OCI-LY3 (cell line): ENCODE measurements around the gene CXCL9.
"Not testable (repeated sequence)": the region's sequence is repeated elsewhere in the genome, so short reads cannot be mapped to it uniquely, and the experiment has no call there.

Experiments used
- H2AFZ ChIP-seq: fragments of 200-600, 300-600 bp; shearing (Covaris generic); 2 replicates; pipeline ENCODE4 v1.6.0; 2014; ENCODE audit warnings: antibody characterized with exemption, low read depth, low read length
- H3K27ac ChIP-seq: fragments of 200-600, 300-600 bp; sonication (generic); 2 replicates; pipeline ENCODE4 v1.5.1; 2014; ENCODE audit warnings: mild to moderate bottlenecking, low read length, moderate library complexity, mixed read lengths
- H3K27me3 ChIP-seq: fragments of 200-600, 300-600 bp; sonication (generic); 2 replicates; pipeline ENCODE4 v1.6.1; 2014; ENCODE audit warnings: low read depth, low read length, mixed read lengths
- H3K36me3 ChIP-seq: fragments of 200-600, 300-600 bp; sonication (generic); replicated peaks from 2 replicates; pipeline ENCODE3; 2014; ENCODE audit warnings: low read depth, low read length, mixed read lengths
- H3K4me1 ChIP-seq: fragments of 300-600, 200-600 bp; sonication (generic); 2 replicates; pipeline ENCODE4 v1.6.1; 2014; ENCODE audit warnings: low read length, mixed read lengths
- H3K4me2 ChIP-seq: fragments of 200-600, 300-600 bp; sonication (generic); 2 replicates; pipeline ENCODE4 v1.6.1; 2014; ENCODE audit warnings: low read length, mixed read lengths
- H3K4me3 ChIP-seq: fragments of 300-600, 200-600 bp; sonication (generic); 2 replicates; pipeline ENCODE4 v1.5.1; 2014; ENCODE audit warnings: antibody characterized with exemption, mild to moderate bottlenecking, low read length, moderate library complexity
- H3K79me2 ChIP-seq: fragments of 300-600, 200-600 bp; shearing (Covaris generic); 2 replicates; pipeline ENCODE4 v1.6.1; 2014; ENCODE audit warnings: mild to moderate bottlenecking, low read length, mixed read lengths
- H3K9ac ChIP-seq: fragments of 300-600, 200-600 bp; shearing (Covaris generic); 2 replicates; pipeline ENCODE4 v1.6.0; 2014; ENCODE audit warnings: mild to moderate bottlenecking, low read length, moderate library complexity
- H3K9me3 ChIP-seq: fragments of 200-600, 300-600 bp; shearing (Covaris generic); 2 replicates; pipeline ENCODE4 v1.6.1; 2014; ENCODE audit warnings: low read length, mixed read lengths; ENCODE audit not compliant: insufficient read depth
- H4K20me1 ChIP-seq: fragments of 200-600, 300-600 bp; sonication (generic); 2 replicates; pipeline ENCODE4 v1.6.1; 2016; ENCODE audit warnings: low read length, mixed read lengths; ENCODE audit not compliant: insufficient read depth
- EZH2phosphoT487 ChIP-seq: fragments of 200-600 bp; shearing (Covaris generic); IDR thresholded peaks from 2 replicates; pipeline ENCODE4 v1.6.1; 2018; ENCODE audit warnings: antibody characterized with exemption, mixed run types, low read depth
- TF ChIP-seq, protein P1 (sequence below): fragments of 200-600, 300-600 bp; sonication (generic); IDR thresholded peaks from 2 replicates; pipeline ENCODE4 v1.5.1; 2014; ENCODE audit warnings: antibody characterized with exemption, low read length, low read depth

Gene CXCL9

DNA sequence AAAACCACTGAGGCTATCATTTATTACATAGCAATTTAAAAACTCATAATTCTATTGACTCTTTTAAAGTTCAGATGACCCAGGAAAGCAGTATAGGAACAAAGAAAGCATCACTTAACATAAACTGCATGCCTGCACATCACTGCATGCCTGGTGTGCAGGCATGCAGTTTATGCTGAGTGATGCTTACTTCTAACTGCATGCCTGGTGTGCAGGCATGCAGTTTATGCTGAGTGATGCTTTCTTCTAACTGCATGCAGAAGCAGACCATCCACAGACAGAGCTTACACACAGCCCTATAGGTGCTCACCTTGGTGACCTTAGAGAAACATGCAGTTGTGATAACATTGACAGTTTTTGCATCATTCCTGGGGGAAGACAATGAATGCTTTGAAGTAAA lies 33.5 kb downstream of the CXCL9 start:
- no peak overlapping the region for H3K27ac ChIP-seq
- H3K4me3 ChIP-seq = no peak overlapping the region
- H3K9ac ChIP-seq = no peak overlapping the region
- H3K79me2 ChIP-seq = no peaks in the 10 kb centered on the region
- no peaks in the 10 kb centered on the region for H3K27me3 ChIP-seq
- no peak overlapping the region for H3K4me2 ChIP-seq
- H3K9me3 ChIP-seq = no peaks in the 10 kb centered on the region
- TF ChIP-seq EZH2phosphoT487 = no peak
- TF ChIP-seq, protein P1, sequence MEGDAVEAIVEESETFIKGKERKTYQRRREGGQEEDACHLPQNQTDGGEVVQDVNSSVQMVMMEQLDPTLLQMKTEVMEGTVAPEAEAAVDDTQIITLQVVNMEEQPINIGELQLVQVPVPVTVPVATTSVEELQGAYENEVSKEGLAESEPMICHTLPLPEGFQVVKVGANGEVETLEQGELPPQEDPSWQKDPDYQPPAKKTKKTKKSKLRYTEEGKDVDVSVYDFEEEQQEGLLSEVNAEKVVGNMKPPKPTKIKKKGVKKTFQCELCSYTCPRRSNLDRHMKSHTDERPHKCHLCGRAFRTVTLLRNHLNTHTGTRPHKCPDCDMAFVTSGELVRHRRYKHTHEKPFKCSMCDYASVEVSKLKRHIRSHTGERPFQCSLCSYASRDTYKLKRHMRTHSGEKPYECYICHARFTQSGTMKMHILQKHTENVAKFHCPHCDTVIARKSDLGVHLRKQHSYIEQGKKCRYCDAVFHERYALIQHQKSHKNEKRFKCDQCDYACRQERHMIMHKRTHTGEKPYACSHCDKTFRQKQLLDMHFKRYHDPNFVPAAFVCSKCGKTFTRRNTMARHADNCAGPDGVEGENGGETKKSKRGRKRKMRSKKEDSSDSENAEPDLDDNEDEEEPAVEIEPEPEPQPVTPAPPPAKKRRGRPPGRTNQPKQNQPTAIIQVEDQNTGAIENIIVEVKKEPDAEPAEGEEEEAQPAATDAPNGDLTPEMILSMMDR = no peak
- H3K4me1 ChIP-seq = no peaks in the 10 kb centered on the region
- H4K20me1 ChIP-seq = no peaks in the 10 kb centered on the region
- peaks cover 74% of the 10 kb centered on the region for H3K36me3 ChIP-seq
- no peak overlapping the region for H2AFZ ChIP-seq

DNA sequence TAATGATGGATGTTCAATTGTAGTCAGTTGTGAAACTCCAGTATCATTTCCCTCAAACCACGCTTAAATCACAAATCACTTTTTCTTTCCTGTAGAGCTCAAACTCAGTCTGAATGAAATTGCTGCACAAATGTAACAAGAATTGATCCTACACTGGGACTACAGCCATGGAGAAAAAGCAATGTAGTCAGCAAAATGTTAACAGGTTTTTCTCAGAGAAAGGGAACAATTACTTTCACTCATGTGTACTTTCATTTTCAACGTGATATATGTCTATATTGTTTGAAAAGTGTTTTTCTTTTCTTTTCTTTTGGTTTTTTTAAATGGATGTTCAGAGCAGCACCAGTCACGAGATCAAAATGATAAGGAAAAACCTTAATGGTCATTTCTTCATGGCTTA lies 39.2 kb downstream of the CXCL9 start:
- Histone ChIP-seq H2AFZ (no peak overlapping the region), H3K27ac (no peak overlapping the region), H3K9me3 (no peaks in the 10 kb centered on the region), H3K4me2 (no peak overlapping the region), H3K4me1 (0 out of 2 replicates have a peak, but pooled peaks cover 3% of the 10 kb centered on the region), H3K27me3 (no peaks in the 10 kb centered on the region), H3K9ac (no peak overlapping the region), H3K79me2 (no peaks in the 10 kb centered on the region), H3K36me3 (peaks cover 68% of the 10 kb centered on the region), H3K4me3 (no peak overlapping the region), H4K20me1 (no peaks in the 10 kb centered on the region)
- TF ChIP-seq EZH2phosphoT487 = no peak
- TF ChIP-seq, protein P1 = no peak

DNA sequence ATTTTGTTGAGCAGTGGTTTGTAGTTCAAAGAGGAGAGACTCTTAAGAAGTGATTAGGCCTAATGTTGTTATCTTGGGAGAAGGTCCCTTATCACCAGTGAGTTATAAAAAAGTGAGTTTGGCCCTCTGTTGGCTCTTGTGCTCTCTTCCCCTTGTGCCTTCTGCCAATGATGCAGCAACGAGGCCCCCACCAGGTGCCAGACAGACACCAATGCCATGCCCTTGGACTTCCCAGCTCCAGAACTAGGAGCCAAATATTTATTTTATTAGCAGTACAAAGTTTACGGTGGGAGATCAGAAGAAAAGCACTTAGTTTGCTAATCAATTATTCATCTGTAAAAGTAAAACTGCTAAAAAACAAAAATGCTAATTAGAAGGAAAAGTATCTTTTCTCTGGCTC lies 43.8 kb downstream of the CXCL9 start:
- TF ChIP-seq, protein P1 = no peak
- TF ChIP-seq EZH2phosphoT487 = no peak
- H3K9ac ChIP-seq = no peak overlapping the region
- H3K79me2 ChIP-seq = no peaks in the 10 kb centered on the region
- no peak overlapping the region for H2AFZ ChIP-seq
- H3K4me2 ChIP-seq = no peak overlapping the region
- no peak overlapping the region for H3K4me3 ChIP-seq
- H3K9me3 ChIP-seq = no peaks in the 10 kb centered on the region
- H3K36me3 ChIP-seq = peaks cover 59% of the 10 kb centered on the region
- no peak overlapping the region for H3K27ac ChIP-seq
- no peaks in the 10 kb centered on the region for H4K20me1 ChIP-seq
- no peaks in the 10 kb centered on the region for H3K27me3 ChIP-seq
- H3K4me1 ChIP-seq = 0 out of 2 replicates have a peak, but pooled peaks cover 3% of the 10 kb centered on the region

DNA sequence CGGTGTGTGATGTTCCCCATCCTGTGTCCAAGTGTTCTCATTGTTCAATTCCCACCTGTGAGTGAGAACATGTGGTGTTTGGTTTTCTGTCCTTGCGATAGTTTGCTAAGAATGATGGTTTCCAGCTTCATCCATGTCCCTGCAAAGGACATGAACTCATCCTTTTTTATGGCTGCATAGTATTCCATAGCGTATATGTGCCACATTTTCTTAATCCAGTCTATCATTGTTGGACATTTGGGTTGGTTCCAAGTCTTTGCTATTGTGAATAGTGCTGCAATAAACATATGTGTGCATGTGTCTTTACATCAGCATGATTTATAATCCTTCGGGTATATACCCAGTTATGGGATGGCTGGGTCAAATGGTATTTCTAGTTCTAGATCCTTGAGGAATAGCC lies 45.2 kb downstream of the CXCL9 start:
- peaks cover 62% of the 10 kb centered on the region for H3K36me3 ChIP-seq
- not testable (repeated sequence) for H3K79me2 ChIP-seq, H4K20me1 ChIP-seq, H3K4me3 ChIP-seq, H3K27ac ChIP-seq, H3K27me3 ChIP-seq, H3K4me1 ChIP-seq, H3K4me2 ChIP-seq, H3K9me3 ChIP-seq, H3K9ac ChIP-seq, H2AFZ ChIP-seq

DNA sequence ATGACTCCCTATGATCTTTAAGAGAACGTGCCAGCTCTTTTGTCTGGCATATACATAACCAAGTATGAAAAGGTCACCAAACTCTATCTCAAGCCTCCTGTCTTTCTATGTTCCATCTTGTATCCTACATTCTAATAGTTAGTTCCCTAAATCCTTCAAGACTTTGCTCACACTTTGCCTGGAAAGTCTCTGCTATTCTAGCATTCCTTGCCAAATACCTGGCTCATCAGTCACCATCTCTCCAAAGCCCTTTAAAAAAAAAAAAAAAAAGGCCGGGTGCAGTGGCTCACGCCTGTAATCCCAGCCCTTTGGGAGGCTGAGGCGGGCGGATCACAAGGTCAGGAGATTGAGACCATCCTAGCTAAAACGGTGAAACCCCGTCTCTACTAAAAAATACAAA lies 48.8 kb downstream of the CXCL9 start:
- not testable (repeated sequence) for H3K4me1 ChIP-seq, H3K4me2 ChIP-seq, H3K27ac ChIP-seq, H3K4me3 ChIP-seq, H2AFZ ChIP-seq, H3K27me3 ChIP-seq, H3K9ac ChIP-seq, H4K20me1 ChIP-seq, H3K9me3 ChIP-seq, H3K79me2 ChIP-seq
- H3K36me3 ChIP-seq = peaks cover 61% of the 10 kb centered on the region

DNA sequence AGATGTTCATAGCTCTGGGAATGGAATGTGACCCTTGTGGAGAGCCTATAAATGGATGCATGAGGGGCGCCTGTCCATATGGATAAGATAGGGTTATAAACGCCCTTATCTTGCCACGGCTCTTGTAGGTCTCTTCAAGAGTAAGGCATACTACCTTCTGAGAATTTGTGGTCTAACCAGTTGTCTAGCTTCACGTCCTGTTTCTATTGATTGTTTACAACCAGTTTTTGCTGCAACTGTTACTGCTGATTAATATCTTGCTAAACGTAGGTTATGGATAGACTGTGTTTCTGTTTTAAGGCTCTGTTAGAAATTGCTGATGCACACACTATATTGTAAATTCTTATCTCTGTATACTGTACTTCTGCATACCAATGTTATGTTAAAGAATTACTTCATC lies 52.5 kb downstream of the CXCL9 start:
- peaks cover 70% of the 10 kb centered on the region for H3K36me3 ChIP-seq
- not testable (repeated sequence) for H3K4me2 ChIP-seq, H3K27me3 ChIP-seq, H3K4me3 ChIP-seq, H3K9me3 ChIP-seq, H3K27ac ChIP-seq, H3K9ac ChIP-seq, H4K20me1 ChIP-seq, H2AFZ ChIP-seq, H3K79me2 ChIP-seq
- H3K4me1 ChIP-seq = peaks cover 26% of the 10 kb centered on the region
